Ectodermal cell (in vitro differentiated cells): ENCODE measurements around the gene KIRREL3.

Experiments
- H3K27ac ChIP-seq: 2 replicates; pipeline ENCODE4 v1.7.0; 2013; ENCODE audit warnings: mild to moderate bottlenecking, low read depth, low read length; ENCODE audit not compliant: insufficient read depth, poor library complexity, severe bottlenecking
- H3K27me3 ChIP-seq: 2 replicates; pipeline ENCODE4 v1.7.0; 2013; ENCODE audit warnings: mild to moderate bottlenecking, low read length; ENCODE audit not compliant: insufficient read depth, control insufficient read depth, poor library complexity, severe bottlenecking
- H3K36me3 ChIP-seq: one replicate; pipeline ENCODE4 v1.7.0; 2013; ENCODE audit warnings: low read length; ENCODE audit not compliant: control insufficient read depth, insufficient read depth
- H3K4me1 ChIP-seq: one replicate; pipeline ENCODE4 v1.7.0; 2013; ENCODE audit warnings: low read length; ENCODE audit not compliant: control insufficient read depth, insufficient read depth
- H3K4me3 ChIP-seq: 2 replicates; pipeline ENCODE4 v1.7.0; 2013; ENCODE audit warnings: low read depth, low read length, control low read depth; ENCODE audit not compliant: insufficient read depth
- H3K9me3 ChIP-seq: 2 replicates; pipeline ENCODE4 v1.7.0; 2013; ENCODE audit warnings: mild to moderate bottlenecking, low read length, moderate library complexity; ENCODE audit not compliant: control insufficient read depth
- WGBS, 2 experiments: methylation state at CpG; one replicate each; pipeline ENCODE4 v1.1.7; 2013; ENCODE audit warnings: missing lambda C conversion rate in 2 of 2; 5-methylcytosine and 5-hydroxymethylcytosine counted together

The KIRREL3 gene

GRCh38 chr11:126485986-126486635, 514.5 kb downstream of the KIRREL3 start:
- H3K27me3 ChIP-seq: no peaks in the 10 kb centered on the region
- no peak overlapping the region for H3K27ac ChIP-seq
- no peak overlapping the region for H3K4me3 ChIP-seq
- no peaks in the 10 kb centered on the region for H3K9me3 ChIP-seq
- peaks cover 16% of the 10 kb centered on the region for H3K4me1 ChIP-seq
- no peaks in the 10 kb centered on the region for H3K36me3 ChIP-seq
- WGBS, 2 experiments: 81 to 85% methylated on average over 12 of the region's 12 CpGs

- H3K9me3 ChIP-seq: no peaks in the 10 kb centered on the region
- no peak overlapping the region for H3K27ac ChIP-seq
- peaks cover 16% of the 10 kb centered on the region for H3K4me1 ChIP-seq
- H3K27me3 ChIP-seq: no peaks in the 10 kb centered on the region
- WGBS, 2 experiments: 85 to 88% methylated on average over 10 of the region's 10 CpGs
- no peak overlapping the region for H3K4me3 ChIP-seq
- no peaks in the 10 kb centered on the region for H3K36me3 ChIP-seq
Observed at GRCh38 chr11:126485021-126485792, 515.4 kb downstream of the KIRREL3 start.

- peaks cover 9% of the 10 kb centered on the region for H3K4me1 ChIP-seq
- H3K27ac ChIP-seq: no peak overlapping the region
- H3K27me3 ChIP-seq: no peaks in the 10 kb centered on the region
- WGBS, 2 experiments: 100% methylated on average over 1 to 2 of the region's 2 CpGs
- H3K36me3 ChIP-seq: no peaks in the 10 kb centered on the region
- H3K4me3 ChIP-seq: no peak overlapping the region
- no peaks in the 10 kb centered on the region for H3K9me3 ChIP-seq
Observed at GRCh38 chr11:126484266-126484665, 516.3 kb downstream of the KIRREL3 start.

- no peak overlapping the region for H3K4me3 ChIP-seq
- 86 to 87% methylated on average over 4 of the region's 4 CpGs for WGBS, 2 experiments
- H3K27me3 ChIP-seq: no peaks in the 10 kb centered on the region
- no peak overlapping the region for H3K27ac ChIP-seq
- no peaks in the 10 kb centered on the region for H3K9me3 ChIP-seq
- H3K4me1 ChIP-seq: peaks cover 8% of the 10 kb centered on the region
- H3K36me3 ChIP-seq: no peaks in the 10 kb centered on the region
Observed at GRCh38 chr11:126483621-126484195, 516.9 kb downstream of the KIRREL3 start.

GRCh38 chr11:126482586-126483108, 517.9 kb downstream of the KIRREL3 start:
- 93 to 96% methylated on average over 5 of the region's 5 CpGs for WGBS, 2 experiments
- peaks cover 8% of the 10 kb centered on the region for H3K4me1 ChIP-seq
- H3K27ac ChIP-seq: no peak overlapping the region
- no peaks in the 10 kb centered on the region for H3K36me3 ChIP-seq
- H3K9me3 ChIP-seq: no peaks in the 10 kb centered on the region
- no peaks in the 10 kb centered on the region for H3K27me3 ChIP-seq
- H3K4me3 ChIP-seq: no peak overlapping the region

GRCh38 chr11:126481303-126481680, 519.3 kb downstream of the KIRREL3 start:
- H3K27ac ChIP-seq: no peak overlapping the region
- H3K4me3 ChIP-seq: no peak overlapping the region
- no peaks in the 10 kb centered on the region for H3K27me3 ChIP-seq
- no peaks in the 10 kb centered on the region for H3K36me3 ChIP-seq
- H3K4me1 ChIP-seq: peaks cover 15% of the 10 kb centered on the region
- no peaks in the 10 kb centered on the region for H3K9me3 ChIP-seq
- 94% methylated on average over 5 of the region's 5 CpGs for WGBS, 2 experiments

- no peak overlapping the region for H3K27ac ChIP-seq
Observed at GRCh38 chr11:126480410-126481302, 519.9 kb downstream of the KIRREL3 start.

GRCh38 chr11:126480015-126480409, 520.6 kb downstream of the KIRREL3 start:
- Histone ChIP-seq H3K9me3 (no peaks in the 10 kb centered on the region), H3K36me3 (no peaks in the 10 kb centered on the region), H3K27ac (no peak overlapping the region), H3K4me1 (peaks cover 17% of the 10 kb centered on the region), H3K27me3 (no peaks in the 10 kb centered on the region), H3K4me3 (no peak overlapping the region)
- WGBS, 2 experiments: 88 to 99% methylated on average over 1 to 3 of the region's 3 CpGs

More at GRCh38 chr11:126480410-126481302, 519.9 kb downstream of the KIRREL3 start:
- 29% methylated on average over 19 of the region's 19 CpGs for WGBS, 2 experiments
- no peaks in the 10 kb centered on the region for H3K36me3 ChIP-seq
- no peaks in the 10 kb centered on the region for H3K9me3 ChIP-seq
- H3K4me3 ChIP-seq: no peak overlapping the region
- peaks cover 20% of the 10 kb centered on the region for H3K4me1 ChIP-seq
- no peaks in the 10 kb centered on the region for H3K27me3 ChIP-seq

GRCh38 chr11:126479178-126479930, 521.2 kb downstream of the KIRREL3 start:
- no peak overlapping the region for H3K27ac ChIP-seq
- no peaks in the 10 kb centered on the region for H3K9me3 ChIP-seq
- H3K4me3 ChIP-seq: no peak overlapping the region
- no peaks in the 10 kb centered on the region for H3K27me3 ChIP-seq
- no peaks in the 10 kb centered on the region for H3K36me3 ChIP-seq
- WGBS, 2 experiments: 83 to 86% methylated on average over 15 of the region's 15 CpGs
- H3K4me1 ChIP-seq: peaks cover 12% of the 10 kb centered on the region
